GM21360 (cell line): ENCODE measurements around the gene GFPT1.

ENCODE experiments used
- ATAC-seq: cut with Tn5 transposase; IDR thresholded peaks from one replicate; pipeline ENCODE4 v1.9.1; 2021; ENCODE audit warnings: mild to moderate bottlenecking, moderate library complexity; ENCODE audit not compliant: unreplicated experiment

GFPT1 gene

DNA sequence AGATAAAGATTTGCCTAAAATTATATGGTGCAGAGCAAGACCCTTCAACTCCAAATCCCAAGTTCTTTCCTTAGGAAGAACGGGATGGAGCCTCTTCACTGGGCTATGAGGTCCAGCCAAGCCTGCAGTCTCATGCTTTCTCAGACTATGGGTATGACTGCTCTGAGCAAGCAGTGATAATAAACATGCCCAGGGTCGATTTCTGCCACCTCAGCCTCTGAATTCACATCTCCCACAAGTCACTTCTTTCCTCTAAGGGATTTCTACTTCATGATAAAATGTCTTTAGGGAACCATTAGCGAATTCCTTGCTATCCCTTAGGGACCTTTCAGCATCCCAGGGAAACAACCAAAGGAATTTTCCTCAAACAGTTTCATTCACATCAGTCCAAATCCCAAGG is 94.8 kb downstream of the GFPT1 start:
- ATAC-seq, result no peak

DNA sequence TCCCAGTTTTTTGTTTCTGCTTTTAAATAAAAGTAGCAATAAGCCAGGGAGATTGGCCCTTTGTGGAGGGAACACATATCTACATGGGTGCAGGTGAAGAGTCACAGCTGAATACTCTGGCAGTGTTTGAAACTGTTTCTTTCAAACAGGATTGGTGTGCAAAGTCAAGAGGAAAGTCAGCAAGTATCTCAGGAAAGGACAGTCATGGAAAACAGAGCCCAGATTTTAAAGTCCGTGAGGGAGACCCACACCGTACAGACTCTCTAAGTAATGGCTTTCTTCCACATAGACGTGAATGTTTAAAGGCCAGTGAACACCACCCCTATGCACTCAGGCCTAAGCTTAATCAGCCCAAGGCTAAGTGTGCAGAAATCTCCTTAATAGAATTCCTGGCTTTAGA is 95.3 kb downstream of the GFPT1 start:
- ATAC-seq, result no peak

DNA sequence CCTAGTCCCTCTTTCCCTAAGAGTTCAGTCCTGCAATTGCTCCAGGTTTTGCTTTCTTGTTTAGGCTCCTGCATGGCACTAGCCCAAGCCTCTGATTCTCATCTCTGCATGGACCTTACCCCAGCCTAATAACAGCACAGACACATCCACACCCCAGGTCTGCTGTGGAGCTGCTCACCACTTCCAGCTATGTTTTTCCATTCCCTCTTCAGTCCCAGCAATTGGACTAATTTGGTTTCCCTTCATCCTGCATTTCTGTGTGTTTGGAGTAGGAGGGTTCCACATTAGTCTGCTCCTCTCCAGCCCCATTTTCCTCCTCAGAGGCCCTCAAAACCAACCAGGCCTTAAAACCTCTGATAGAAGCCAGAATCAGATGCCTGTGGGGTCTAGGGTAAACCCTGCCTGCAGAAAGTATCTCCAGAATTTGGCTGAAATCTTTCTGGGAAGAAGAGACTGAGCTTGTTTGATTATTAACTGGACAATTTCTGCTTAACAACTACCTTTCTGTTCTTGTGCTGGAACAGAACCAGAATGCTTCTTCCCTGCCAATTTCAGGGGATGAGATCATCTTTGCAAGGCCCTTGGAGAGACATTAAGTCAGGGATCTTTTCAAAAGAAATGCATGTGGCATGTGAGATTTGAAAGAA is 95.9 kb downstream of the GFPT1 start:
- no peak for ATAC-seq

DNA sequence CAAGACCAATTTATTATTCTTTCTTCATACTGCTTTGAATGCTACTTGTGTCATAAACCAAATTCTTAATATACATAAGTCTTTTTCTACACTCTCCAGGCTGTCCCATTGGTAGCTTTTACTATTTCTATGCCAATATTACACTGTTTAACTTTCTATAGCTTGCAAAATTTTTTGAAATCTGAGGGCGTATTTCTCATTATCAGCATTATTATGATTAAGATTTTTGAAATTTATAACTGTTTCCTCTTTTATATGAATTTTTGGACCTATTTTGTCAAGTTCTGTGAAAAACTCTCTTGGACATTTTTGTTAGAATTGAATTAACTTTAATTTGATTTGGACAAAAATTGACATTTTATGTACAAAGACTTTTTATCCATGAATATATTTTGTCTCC is 98.6 kb downstream of the GFPT1 start:
- no peak for ATAC-seq

DNA sequence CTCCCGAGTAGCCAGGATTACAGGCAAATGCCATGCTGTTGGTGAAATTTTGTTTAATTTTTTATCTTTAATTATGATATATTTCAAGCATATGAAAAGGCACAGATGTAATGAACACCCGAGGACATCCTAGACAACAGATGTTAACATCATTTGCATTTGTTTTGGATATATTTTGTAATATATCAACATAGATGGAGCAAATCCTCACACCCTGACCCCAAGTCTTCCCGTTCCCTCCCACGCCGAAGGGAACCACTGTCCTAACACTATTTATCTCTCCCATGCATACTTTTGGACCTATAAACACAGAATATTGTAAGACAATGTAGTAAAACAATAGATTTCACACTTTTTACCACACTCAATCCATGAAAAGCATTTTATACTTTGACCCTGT is 99.5 kb downstream of the GFPT1 start:
- no peak for ATAC-seq

DNA sequence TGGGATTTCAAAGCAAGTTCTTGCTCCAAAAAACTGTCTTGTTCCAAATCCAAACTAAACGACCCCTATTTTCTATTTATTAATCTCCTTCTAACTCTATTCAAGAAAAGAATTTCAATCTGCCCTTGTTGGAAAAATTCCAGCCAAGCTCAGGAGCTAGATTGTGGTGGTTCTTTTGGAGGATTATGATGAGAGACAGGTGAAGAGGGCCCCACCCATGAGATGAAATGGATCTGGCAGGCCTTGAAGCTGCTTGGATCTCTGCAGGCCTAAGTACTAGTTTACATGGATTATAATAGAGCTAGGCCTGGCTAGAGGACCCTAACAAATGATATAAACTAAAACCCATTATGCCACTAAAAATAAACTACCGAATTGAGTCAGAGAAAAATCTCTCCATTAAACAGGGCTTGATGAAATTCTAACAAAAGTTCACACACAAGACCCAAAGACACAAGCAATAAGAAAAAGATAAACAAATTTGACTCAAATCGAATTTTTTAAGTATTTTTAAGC is 101.6 kb downstream of the GFPT1 start:
- ATAC-seq, result no peak

DNA sequence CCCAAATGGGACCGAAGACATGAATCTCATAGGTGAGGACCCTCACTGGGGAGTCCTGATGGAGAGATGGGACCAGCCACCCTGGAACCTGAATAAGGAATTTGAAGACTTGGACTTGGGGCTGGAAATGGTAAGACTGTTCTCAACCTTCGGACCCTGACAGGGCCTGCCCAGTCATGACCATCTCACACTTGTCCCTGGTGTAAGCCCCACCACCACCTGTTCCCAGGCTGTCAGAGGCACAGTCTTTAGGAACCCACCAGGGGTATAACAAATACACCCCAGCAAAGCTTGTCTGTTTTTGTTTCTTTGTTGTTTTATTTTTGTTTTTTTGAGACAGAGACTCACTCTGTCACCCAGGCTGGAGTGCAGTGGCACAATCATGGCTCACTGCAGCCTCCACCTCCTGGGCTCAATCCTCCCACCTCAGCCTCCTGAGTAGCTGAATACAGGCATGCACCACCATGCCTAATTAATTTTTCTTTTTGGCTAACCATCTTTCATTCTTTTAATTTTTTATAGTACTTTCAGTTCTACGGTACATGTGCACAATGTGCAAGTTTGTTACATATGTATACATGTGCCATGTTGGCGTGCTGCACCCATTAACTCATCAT is 106.1 kb downstream of the GFPT1 start:
- no peak for ATAC-seq

DNA sequence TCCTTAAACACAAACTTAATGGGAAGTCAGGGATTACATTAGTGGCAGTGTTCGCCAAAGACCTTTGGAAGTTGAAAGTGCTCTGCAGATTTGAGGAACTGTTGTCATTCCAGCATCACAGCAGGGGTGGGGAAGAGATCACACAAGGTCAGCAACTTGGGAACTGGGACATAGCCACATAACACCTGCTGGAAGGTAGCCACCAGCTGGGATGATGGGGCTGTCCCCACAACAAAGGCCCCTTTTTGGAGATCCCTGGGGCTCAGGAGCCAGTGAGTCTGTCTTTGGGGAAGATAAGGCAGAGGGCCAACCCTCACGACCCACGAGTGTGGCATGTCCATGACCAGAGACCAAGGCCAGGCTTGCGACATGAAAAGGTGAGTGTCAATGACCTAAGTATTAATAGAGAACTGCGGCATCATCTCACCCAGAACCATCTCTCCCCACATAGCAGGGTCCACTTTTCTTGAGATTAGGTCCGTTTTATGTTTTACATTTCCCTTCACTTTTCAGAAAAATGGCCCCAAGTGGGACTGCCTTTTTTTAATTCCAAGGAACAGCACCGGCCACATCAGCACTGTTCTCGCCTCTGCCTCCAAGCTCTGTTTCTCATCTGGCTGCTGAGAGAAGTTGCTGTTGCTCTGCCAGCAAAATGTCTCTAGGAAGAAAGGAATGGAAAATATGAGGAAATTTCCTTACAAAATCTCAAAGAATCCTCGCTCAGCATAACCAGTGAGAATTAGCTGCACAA is 106.9 kb downstream of the GFPT1 start:
- ATAC-seq, result no peak

DNA sequence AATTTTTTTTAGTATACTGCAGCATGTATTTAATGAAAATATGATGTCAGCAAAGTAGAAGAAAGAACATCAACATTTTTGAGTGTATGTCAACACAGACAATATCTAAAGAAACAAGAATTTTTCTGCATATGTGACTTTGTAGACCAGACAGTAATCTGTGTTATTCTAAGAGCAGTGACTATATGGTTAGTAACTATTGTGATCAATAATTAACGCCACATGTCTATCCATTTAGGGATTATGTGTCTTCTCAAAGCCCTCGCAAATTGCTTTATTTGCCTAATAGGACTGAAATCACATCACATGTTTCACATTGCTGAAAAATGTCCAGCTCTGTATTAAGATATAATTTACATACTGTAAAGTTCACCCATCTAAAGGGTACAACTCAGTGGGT is 107.8 kb downstream of the GFPT1 start:
- no peak for ATAC-seq

DNA sequence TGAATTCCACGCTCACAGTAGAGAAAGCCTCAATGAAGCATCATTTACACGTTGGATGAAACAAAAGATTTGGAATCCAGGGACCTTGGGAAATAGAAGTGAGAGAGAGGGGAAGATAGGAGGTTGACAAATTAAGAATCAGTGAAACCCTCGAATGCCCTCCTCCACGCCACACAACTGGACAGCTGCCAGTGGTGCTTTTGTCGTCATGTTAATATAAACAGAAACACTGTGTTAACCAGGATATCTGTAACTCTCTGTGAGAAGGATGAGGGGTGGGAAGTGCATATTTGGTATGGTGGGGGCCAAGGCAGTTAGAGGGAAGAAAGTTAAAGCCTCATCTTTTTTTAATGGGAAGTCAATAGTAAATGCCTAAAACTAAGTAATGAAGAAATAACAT is 108.7 kb downstream of the GFPT1 start:
- ATAC-seq, result no peak

DNA sequence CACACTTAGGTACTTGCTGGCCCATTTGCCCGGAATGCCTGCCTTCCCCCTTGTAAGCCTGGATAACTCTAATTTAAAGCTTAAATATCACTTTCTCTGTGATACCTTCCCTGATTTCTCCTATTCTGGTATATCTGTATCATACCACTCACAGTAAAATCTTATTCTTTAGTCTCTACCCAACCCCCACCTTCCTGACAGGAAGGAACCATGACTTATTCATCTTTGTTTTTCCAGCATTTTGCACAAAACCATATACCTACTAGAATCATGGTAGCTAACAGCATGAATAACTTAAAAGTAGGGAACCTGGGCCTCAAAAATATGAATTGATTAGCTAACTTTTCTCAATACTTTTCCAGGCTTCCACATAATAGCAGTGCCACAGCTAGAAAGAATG is 111.5 kb downstream of the GFPT1 start:
- ATAC-seq, result no peak

DNA sequence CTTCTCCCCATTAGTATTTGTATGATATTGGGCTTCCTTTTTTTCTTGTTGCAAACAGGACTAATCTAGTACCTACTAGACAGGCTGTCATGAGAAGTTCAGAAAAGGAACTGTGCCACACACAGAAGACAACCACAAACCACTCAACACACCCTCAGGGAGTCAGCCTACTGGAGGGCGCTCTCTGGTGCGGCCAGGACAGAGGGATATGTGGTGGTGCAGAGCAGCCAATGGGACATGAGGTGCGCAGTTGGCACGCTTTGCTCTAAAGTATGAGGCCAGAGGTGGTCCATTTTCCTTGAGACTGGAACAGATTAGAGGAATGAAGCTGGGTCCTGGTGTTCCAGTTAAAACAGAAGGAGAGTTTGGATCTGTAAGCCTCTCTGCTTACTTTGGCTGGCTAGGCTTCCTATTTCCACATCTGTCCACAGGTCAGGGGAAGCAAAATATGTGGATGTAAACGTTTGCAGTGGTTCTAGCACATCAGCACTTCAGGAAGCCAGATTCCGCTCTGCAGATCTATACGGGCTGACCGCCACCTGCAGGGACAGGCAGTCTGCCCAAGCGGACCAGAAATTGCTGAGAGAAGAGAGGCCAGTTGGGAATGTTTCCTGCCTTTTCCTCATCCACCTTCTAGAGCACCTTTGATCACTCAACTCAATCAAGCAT is 114.1 kb downstream of the GFPT1 start:
- no peak for ATAC-seq

DNA sequence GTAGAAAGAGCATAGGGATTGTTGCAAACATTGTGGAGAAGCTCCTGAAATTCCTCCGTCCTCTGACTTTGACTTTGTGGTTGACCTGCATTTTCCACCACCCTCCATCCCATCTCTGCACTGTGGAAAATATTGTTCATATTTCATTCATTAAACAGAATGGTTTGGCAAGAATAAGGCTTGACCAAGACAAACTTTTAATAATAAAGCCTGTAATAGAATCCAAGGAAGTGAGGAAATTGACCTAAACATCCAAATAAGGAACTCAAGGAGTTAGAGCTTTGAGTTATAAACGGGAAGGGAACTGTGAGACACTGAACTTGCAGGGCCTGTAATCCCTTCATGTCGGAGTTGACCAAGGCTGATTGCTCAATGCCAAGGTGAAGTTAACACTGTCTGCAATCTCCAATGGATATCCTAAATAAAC is 115.2 kb downstream of the GFPT1 start:
- ATAC-seq, result no peak
